ENCODE results near the gene NPTXR. TPM values are rescaled to one million over a fixed set of nuclear protein-coding genes. Genes with fewer than 3 reads are reported as not detected.
A peak's percentile ranks its signal among the peaks of the same experiment; 100 is the strongest.

The NPTXR gene
- total and polyA plus RNA-seq, 2 of the 4 experiments (the other 2 are of a cell fraction) = 0.36 to 2.2 TPM

DNA sequence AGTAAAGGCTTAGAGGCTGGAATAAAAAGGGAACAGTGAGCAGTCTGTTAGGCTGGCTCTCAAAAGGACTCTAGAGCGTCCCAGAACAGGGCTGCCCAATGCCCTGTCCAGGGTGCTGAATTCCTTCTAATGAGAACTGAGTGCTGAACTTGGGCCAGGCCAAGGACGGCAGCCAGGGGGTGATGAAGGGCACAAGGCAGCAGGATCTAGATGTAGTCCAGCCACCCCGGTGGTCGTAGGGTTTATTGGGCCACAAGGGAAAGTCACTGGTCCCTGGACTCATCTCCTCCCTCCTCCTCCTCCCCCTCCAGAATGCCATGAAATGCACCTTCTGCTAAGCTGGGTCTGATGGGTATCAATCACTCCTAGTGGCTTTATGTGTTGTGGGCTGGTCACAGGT lies 19.2 kb downstream of the NPTXR start:
- H2AK5ac ChIP-seq (ENCODE audit: low read depth, low read length) = no peak overlapping the region
- DNase-seq = peak; percentile 75
- CTCF ChIA-PET = interaction anchor here (0.7 kb wide), 1 partner anchor 508 kb away, joined by 3 read pairs; no protein-coding TSS in a partner anchor
- intact Hi-C loops (cut with micrococcal nuclease) (no loop called here), dilution Hi-C loops (cut with HindIII; ENCODE audit: low sequenced_read_pairs, unreplicated experiment) (no loop called here), in situ Hi-C loops (cut with MboI; ENCODE audit: low sequenced_read_pairs) (no loop called here)
- peak; percentile 100 for ATAC-seq (ENCODE audit: low read depth)
- no peak overlapping the region for H4K5ac ChIP-seq (ENCODE audit: low read depth, low read length)
- H3K9me3 ChIP-seq (ENCODE audit: control insufficient read depth, insufficient read depth, low read length) = no peaks in the 10 kb centered on the region
- no peaks in the 10 kb centered on the region for H3K79me1 ChIP-seq (ENCODE audit: low read depth in 1 of 2, low read length in 2 of 2)
- no peak overlapping the region for H2BK5ac ChIP-seq (ENCODE audit: low read depth, low read length, poor library complexity, severe bottlenecking)
- H2BK15ac ChIP-seq (ENCODE audit: low read depth, low read length) = no peak overlapping the region
- H2BK20ac ChIP-seq (ENCODE audit: low read depth, low read length) = no peak overlapping the region
- no CpG with 5 or more reads among the region's 4 CpGs for WGBS, 2 experiments (ENCODE audit: extremely low coverage in 2 of 2, insufficient read length in 1 of 2)
- no peak overlapping the region for H3K4me3 ChIP-seq (ENCODE audit: insufficient read depth, low read depth, low read length)
- TF ChIP-seq BHLHE40 (IDR thresholded peaks at IDR 0.05; ENCODE audit: low read depth, low read length) (no peak), FOS (IDR thresholded peaks at IDR 0.05; ENCODE audit: low read depth, low read length) (no peak), SMC3 (IDR thresholded peaks at IDR 0.05; ENCODE audit: low read depth, low read length) (peak; percentile 44; the same call in 1 of the 2 replicates), RAD21 (IDR thresholded peaks at IDR 0.05; ENCODE audit: low read length) (peak; percentile 30), RCOR1 (IDR thresholded peaks at IDR 0.05; ENCODE audit: insufficient replicate concordance, low read length) (peak; percentile 29), CEBPB (IDR thresholded peaks at IDR 0.05; ENCODE audit: low read depth, low read length) (no peak), MXI1 (IDR thresholded peaks at IDR 0.05; ENCODE audit: borderline replicate concordance, low read depth, low read length) (no peak)
- TF ChIP-seq, protein P1, sequence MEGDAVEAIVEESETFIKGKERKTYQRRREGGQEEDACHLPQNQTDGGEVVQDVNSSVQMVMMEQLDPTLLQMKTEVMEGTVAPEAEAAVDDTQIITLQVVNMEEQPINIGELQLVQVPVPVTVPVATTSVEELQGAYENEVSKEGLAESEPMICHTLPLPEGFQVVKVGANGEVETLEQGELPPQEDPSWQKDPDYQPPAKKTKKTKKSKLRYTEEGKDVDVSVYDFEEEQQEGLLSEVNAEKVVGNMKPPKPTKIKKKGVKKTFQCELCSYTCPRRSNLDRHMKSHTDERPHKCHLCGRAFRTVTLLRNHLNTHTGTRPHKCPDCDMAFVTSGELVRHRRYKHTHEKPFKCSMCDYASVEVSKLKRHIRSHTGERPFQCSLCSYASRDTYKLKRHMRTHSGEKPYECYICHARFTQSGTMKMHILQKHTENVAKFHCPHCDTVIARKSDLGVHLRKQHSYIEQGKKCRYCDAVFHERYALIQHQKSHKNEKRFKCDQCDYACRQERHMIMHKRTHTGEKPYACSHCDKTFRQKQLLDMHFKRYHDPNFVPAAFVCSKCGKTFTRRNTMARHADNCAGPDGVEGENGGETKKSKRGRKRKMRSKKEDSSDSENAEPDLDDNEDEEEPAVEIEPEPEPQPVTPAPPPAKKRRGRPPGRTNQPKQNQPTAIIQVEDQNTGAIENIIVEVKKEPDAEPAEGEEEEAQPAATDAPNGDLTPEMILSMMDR (conservative IDR thresholded peaks at IDR 0.05; ENCODE audit: low read depth, low read length) = peak; percentile 47
- POLR2A ChIA-PET (ENCODE audit: unreplicated experiment) = no interaction called here
- no peak overlapping the region for H3K4ac ChIP-seq (ENCODE audit: low read depth, low read length)
- no peak overlapping the region for H3K14ac ChIP-seq (replicated peaks; ENCODE audit: low read depth, low read length)
- H3K56ac ChIP-seq (ENCODE audit: extremely low read depth, insufficient read depth, low read length) = no peak overlapping the region
- no peak overlapping the region for H4K91ac ChIP-seq (ENCODE audit: insufficient read depth, low read depth, low read length)
- no peaks in the 10 kb centered on the region for H3K36me3 ChIP-seq (ENCODE audit: control insufficient read depth, insufficient read depth, low read length)
- no TSS peak for BruUV-seq (replicated peaks)
- no peak overlapping the region for H3K4me2 ChIP-seq (ENCODE audit: low read depth, low read length)
- H4K8ac ChIP-seq (ENCODE audit: low read depth in 2 of 2, low read length in 2 of 2) = no peak overlapping the region
- no peak overlapping the region for H3K23ac ChIP-seq (ENCODE audit: low read depth, low read length)
- H2AFZ ChIP-seq (replicated peaks; ENCODE audit: low read length, poor library complexity) = no peak overlapping the region
- peaks cover 10% of the 10 kb centered on the region for H3K27me3 ChIP-seq (ENCODE audit: control insufficient read depth, insufficient read depth, low read length)
- H3K27ac ChIP-seq (ENCODE audit: insufficient read depth, low read length) = no peak overlapping the region
- H2AK9ac ChIP-seq (replicated peaks; ENCODE audit: low read depth, low read length, poor library complexity) = peak overlapping the region; percentile 29
- H3K18ac ChIP-seq (ENCODE audit: low read depth, low read length) = no peak overlapping the region
- no peaks in the 10 kb centered on the region; the same call in 1 of the 2 replicates for H4K20me1 ChIP-seq (ENCODE audit: insufficient read depth, low read length)
- H3K9me1 ChIP-seq (ENCODE audit: insufficient read depth, low read length) = no peaks in the 10 kb centered on the region
- no peaks in the 10 kb centered on the region for H3K4me1 ChIP-seq (ENCODE audit: control insufficient read depth, insufficient read depth, low read length)
- no peak overlapping the region for H3K9ac ChIP-seq (ENCODE audit: low read depth, low read length)
- no peak overlapping the region for H2BK120ac ChIP-seq (ENCODE audit: low read depth, low read length)

Measured in IMR-90 (cell line).